Uterus (tissue), 2 donors: ENCODE data around the gene GPR31.
"Not testable (repeated sequence)": the region's sequence is repeated elsewhere in the genome, so short reads cannot be mapped to it uniquely, and the experiment has no call there.

Experiments
- POLR2A ChIP-seq, 2 donors: fragments of 450-650 bp; IDR thresholded peaks; one replicate each; pipeline ENCODE4 v1.6.1; 2016; ENCODE audit warnings: antibody characterized with exemption in 2 of 2, mild to moderate bottlenecking in 1 of 2, moderate library complexity in 1 of 2
- TF ChIP-seq, protein P1 (sequence below), 4 experiments: fragments of 200-600 bp in 2 of 4; fragments of 450-650 bp in 2 of 4; sonication (generic) in 2 of 4; IDR thresholded peaks; one replicate each; pipeline ENCODE4 v1.5.1; 2016 to 2019; ENCODE audit warnings: antibody characterized with exemption in 4 of 4, mild to moderate bottlenecking in 2 of 4, moderate library complexity in 1 of 4

DNA sequence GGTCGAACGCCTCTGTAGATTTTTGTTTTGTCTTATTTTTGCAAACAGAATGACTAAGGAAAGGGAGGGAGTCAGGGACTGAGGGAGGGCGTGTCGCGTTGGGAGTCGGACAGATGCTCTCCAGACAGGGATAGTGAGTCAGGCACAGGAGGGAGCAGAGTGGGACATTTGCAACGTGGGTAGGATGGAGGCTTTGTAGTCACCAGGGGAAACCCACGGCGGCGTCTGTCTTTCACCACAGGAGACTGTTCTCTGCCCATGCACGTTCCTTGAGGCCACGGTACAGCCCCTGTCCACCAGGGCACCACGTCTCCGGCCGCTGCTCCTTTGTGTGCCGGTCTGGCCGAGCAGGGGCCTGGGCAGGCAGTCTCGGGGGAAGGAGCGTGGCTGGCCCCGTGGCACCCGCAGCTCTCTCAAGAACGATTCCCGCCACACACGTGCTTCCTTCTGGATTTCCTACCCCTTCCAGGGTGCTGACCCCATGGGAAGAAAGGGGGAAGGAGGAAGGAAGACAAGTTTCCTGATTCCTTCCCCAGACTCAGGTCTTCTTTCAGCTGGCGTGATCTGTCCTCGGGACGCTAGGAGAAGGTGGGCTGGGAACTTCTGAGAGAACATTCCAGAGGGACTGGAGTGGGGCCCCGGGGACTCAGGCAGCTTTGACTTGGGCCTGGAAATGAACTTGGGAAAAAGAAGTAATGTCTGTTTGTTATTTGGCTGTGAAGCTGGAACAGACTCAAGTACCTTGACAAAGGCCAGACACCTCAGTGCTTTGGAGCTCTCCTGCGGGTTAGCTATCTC lies 45.7 kb upstream of the GPR31 start:
- TF ChIP-seq, protein P1, sequence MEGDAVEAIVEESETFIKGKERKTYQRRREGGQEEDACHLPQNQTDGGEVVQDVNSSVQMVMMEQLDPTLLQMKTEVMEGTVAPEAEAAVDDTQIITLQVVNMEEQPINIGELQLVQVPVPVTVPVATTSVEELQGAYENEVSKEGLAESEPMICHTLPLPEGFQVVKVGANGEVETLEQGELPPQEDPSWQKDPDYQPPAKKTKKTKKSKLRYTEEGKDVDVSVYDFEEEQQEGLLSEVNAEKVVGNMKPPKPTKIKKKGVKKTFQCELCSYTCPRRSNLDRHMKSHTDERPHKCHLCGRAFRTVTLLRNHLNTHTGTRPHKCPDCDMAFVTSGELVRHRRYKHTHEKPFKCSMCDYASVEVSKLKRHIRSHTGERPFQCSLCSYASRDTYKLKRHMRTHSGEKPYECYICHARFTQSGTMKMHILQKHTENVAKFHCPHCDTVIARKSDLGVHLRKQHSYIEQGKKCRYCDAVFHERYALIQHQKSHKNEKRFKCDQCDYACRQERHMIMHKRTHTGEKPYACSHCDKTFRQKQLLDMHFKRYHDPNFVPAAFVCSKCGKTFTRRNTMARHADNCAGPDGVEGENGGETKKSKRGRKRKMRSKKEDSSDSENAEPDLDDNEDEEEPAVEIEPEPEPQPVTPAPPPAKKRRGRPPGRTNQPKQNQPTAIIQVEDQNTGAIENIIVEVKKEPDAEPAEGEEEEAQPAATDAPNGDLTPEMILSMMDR (IDR thresholded peaks at IDR 0.05): not testable (repeated sequence)
- not testable (repeated sequence) for TF ChIP-seq POLR2A (IDR thresholded peaks at IDR 0.05)
